Measurements from ENCODE around the gene GRM8. TPM values are rescaled to one million over a fixed set of nuclear protein-coding genes. Genes with fewer than 3 reads are reported as not detected.

Gene GRM8
- total RNA-seq, 1 experiment from 2014 or later = not detected

DNA sequence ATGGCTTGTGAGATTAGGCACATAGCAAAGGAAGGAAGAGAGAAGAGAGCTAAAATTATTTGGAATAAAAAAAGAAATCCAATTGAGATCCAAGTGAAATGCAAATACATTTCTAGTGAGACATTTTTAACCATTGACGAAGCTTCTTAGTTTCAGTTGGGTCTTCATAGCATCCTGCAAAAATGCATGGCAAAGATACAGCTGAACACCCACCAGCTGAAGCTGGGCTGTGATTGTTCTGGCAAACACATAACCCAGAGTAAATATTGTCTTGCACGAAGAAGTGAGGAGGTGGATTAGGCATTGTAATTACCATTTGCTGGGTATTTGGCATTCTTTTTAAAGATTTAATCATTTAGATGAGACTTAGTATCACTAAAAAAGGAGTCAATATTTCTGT lies 409.4 kb downstream of the GRM8 start:
- Histone ChIP-seq H3K36me3 (ENCODE audit: control insufficient read depth, insufficient read depth, low read length) (no peaks in the 10 kb centered on the region), H3K27ac (ENCODE audit: low read length) (no peak overlapping the region), H3K9me3 (ENCODE audit: control insufficient read depth, insufficient read depth, low read depth, low read length) (no peaks in the 10 kb centered on the region), H3K27me3 (ENCODE audit: control insufficient read depth, insufficient read depth, low read length) (no peaks in the 10 kb centered on the region), H3K4me3 (ENCODE audit: low read depth in 2 of 2, low read length in 2 of 2) (no peak overlapping the region), H3K4me1 (ENCODE audit: control insufficient read depth, insufficient read depth, low read length) (no peaks in the 10 kb centered on the region)
- CTCF ChIA-PET = no interaction called here
- intact Hi-C loops (cut with micrococcal nuclease; ENCODE audit: unreplicated experiment) = no loop called here
- POLR2A ChIA-PET = no interaction called here
- no TSS peak for BruUV-seq (replicated peaks)
- ATAC-seq = no peak
- TF ChIP-seq, protein P1, sequence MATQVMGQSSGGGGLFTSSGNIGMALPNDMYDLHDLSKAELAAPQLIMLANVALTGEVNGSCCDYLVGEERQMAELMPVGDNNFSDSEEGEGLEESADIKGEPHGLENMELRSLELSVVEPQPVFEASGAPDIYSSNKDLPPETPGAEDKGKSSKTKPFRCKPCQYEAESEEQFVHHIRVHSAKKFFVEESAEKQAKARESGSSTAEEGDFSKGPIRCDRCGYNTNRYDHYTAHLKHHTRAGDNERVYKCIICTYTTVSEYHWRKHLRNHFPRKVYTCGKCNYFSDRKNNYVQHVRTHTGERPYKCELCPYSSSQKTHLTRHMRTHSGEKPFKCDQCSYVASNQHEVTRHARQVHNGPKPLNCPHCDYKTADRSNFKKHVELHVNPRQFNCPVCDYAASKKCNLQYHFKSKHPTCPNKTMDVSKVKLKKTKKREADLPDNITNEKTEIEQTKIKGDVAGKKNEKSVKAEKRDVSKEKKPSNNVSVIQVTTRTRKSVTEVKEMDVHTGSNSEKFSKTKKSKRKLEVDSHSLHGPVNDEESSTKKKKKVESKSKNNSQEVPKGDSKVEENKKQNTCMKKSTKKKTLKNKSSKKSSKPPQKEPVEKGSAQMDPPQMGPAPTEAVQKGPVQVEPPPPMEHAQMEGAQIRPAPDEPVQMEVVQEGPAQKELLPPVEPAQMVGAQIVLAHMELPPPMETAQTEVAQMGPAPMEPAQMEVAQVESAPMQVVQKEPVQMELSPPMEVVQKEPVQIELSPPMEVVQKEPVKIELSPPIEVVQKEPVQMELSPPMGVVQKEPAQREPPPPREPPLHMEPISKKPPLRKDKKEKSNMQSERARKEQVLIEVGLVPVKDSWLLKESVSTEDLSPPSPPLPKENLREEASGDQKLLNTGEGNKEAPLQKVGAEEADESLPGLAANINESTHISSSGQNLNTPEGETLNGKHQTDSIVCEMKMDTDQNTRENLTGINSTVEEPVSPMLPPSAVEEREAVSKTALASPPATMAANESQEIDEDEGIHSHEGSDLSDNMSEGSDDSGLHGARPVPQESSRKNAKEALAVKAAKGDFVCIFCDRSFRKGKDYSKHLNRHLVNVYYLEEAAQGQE (IDR thresholded peaks at IDR 0.05; ENCODE audit: insufficient read depth in 1 of 2, low read depth in 2 of 2, low read length in 1 of 2) = no peak
- TF ChIP-seq POLR2AphosphoS5 (IDR thresholded peaks at IDR 0.05; ENCODE audit: low read depth, low read length) (no peak), TCF7L2 (IDR thresholded peaks at IDR 0.05; ENCODE audit: low read depth, low read length) (no peak), SIN3A (IDR thresholded peaks at IDR 0.05; ENCODE audit: borderline replicate concordance, insufficient read depth, low read depth, low read length) (no peak)
- TF ChIP-seq, protein P2, sequence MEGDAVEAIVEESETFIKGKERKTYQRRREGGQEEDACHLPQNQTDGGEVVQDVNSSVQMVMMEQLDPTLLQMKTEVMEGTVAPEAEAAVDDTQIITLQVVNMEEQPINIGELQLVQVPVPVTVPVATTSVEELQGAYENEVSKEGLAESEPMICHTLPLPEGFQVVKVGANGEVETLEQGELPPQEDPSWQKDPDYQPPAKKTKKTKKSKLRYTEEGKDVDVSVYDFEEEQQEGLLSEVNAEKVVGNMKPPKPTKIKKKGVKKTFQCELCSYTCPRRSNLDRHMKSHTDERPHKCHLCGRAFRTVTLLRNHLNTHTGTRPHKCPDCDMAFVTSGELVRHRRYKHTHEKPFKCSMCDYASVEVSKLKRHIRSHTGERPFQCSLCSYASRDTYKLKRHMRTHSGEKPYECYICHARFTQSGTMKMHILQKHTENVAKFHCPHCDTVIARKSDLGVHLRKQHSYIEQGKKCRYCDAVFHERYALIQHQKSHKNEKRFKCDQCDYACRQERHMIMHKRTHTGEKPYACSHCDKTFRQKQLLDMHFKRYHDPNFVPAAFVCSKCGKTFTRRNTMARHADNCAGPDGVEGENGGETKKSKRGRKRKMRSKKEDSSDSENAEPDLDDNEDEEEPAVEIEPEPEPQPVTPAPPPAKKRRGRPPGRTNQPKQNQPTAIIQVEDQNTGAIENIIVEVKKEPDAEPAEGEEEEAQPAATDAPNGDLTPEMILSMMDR (IDR thresholded peaks at IDR 0.05) = no peak
- in situ Hi-C loops (cut with HindIII; ENCODE audit: low pct_unique_long_range_greater_than_20kb, low sequenced_read_pairs) = no loop called here
- no peak for DNase-seq (ENCODE audit: low read depth, low spot score)

DNA sequence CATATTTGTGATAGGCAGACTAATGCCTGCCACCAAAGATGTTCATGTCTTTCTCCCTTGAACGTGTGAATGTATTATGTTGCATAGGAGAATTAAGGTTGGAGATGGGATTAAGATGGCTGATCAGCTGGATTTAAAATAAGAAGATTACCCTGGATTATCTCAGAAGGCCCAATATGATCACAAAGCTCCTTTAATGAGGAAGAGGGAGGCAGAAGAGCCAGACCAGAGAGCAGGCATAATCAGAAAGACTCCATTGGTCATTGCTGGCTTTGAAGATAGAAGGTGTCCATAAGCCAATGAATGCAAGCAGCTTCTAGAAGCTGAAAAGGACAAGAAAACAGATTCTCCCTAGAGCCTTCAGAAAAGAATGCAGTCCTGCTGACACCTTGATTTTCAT lies 410.3 kb downstream of the GRM8 start:
- Histone ChIP-seq H3K27ac (ENCODE audit: low read length) (no peak overlapping the region), H3K27me3 (ENCODE audit: control insufficient read depth, insufficient read depth, low read length) (no peaks in the 10 kb centered on the region), H3K4me1 (ENCODE audit: control insufficient read depth, insufficient read depth, low read length) (no peaks in the 10 kb centered on the region), H3K9me3 (ENCODE audit: control insufficient read depth, insufficient read depth, low read depth, low read length) (no peaks in the 10 kb centered on the region), H3K36me3 (ENCODE audit: control insufficient read depth, insufficient read depth, low read length) (no peaks in the 10 kb centered on the region), H3K4me3 (ENCODE audit: low read depth in 2 of 2, low read length in 2 of 2) (no peak overlapping the region)
- TF ChIP-seq TCF7L2 (IDR thresholded peaks at IDR 0.05; ENCODE audit: low read depth, low read length) (no peak), POLR2AphosphoS5 (IDR thresholded peaks at IDR 0.05; ENCODE audit: low read depth, low read length) (no peak), SIN3A (IDR thresholded peaks at IDR 0.05; ENCODE audit: borderline replicate concordance, insufficient read depth, low read depth, low read length) (no peak)
- TF ChIP-seq, protein P2 (IDR thresholded peaks at IDR 0.05) = no peak
- TF ChIP-seq, protein P1 (IDR thresholded peaks at IDR 0.05; ENCODE audit: insufficient read depth in 1 of 2, low read depth in 2 of 2, low read length in 1 of 2) = no peak
- CTCF ChIA-PET = no interaction called here
- DNase-seq (ENCODE audit: low read depth, low spot score) (no peak), ATAC-seq (no peak)
- in situ Hi-C loops (cut with HindIII; ENCODE audit: low pct_unique_long_range_greater_than_20kb, low sequenced_read_pairs) = no loop called here
- intact Hi-C loops (cut with micrococcal nuclease; ENCODE audit: unreplicated experiment) = no loop called here
- BruUV-seq (replicated peaks) = no TSS peak
- POLR2A ChIA-PET = no interaction called here
